ENCODE results near the gene ERVV-1. TPM values are rescaled to one million over a fixed set of nuclear protein-coding genes. Genes with fewer than 3 reads are reported as not detected.

ERVV-1 gene
- total RNA-seq, 1 donor from 2014 or later = not detected

GRCh38 chr19:53012006-53012405 is 1.7 kb upstream of the ERVV-1 start:
- Histone ChIP-seq H3K9ac (ENCODE audit: low read length) (no peak overlapping the region), H3K9me3 (ENCODE audit: insufficient read depth, low read depth, low read length) (peaks cover 4% of the 10 kb centered on the region), H3K4me2 (ENCODE audit: low read length) (no peak overlapping the region), H2AFZ (ENCODE audit: low read depth, low read length) (no peak overlapping the region), H4K20me1 (ENCODE audit: insufficient read depth, low read length) (no peaks in the 10 kb centered on the region), H3K79me2 (ENCODE audit: insufficient read depth, low read length) (no peaks in the 10 kb centered on the region), H3K27ac (ENCODE audit: low read depth, low read length) (no peak overlapping the region), H3K27me3 (ENCODE audit: insufficient read depth, low read length) (no peaks in the 10 kb centered on the region), H3K36me3 (ENCODE audit: insufficient read depth, low read length) (no peaks in the 10 kb centered on the region), H3K4me3 (ENCODE audit: insufficient read depth, low read depth, low read length) (no peak overlapping the region), H3K4me1 (ENCODE audit: insufficient read depth, low read length) (no peaks in the 10 kb centered on the region)
- Mint-ChIP-seq H3K27ac (ENCODE audit: unreplicated experiment) (no peak overlapping the region), H3K4me1 (ENCODE audit: low read depth, unreplicated experiment) (peaks cover 1% of the 10 kb centered on the region), H3K4me3 (ENCODE audit: unreplicated experiment) (no peak overlapping the region), H3K27me3 (ENCODE audit: low read depth, unreplicated experiment) (no peaks in the 10 kb centered on the region), H3K9me3 (ENCODE audit: unreplicated experiment) (peaks cover 14% of the 10 kb centered on the region), H3K36me3 (ENCODE audit: low read depth, unreplicated experiment) (peaks cover 19% of the 10 kb centered on the region)
- TF ChIP-seq CTCF (IDR thresholded peaks at IDR 0.05; ENCODE audit: insufficient read depth, low read depth, low read length) (no peak), EZH2 (IDR thresholded peaks at IDR 0.05; ENCODE audit: insufficient read depth, low read length) (no peak)
- DNase-seq (ENCODE audit: low read depth) = no peak
- no peak for FAIRE-seq

DNA sequence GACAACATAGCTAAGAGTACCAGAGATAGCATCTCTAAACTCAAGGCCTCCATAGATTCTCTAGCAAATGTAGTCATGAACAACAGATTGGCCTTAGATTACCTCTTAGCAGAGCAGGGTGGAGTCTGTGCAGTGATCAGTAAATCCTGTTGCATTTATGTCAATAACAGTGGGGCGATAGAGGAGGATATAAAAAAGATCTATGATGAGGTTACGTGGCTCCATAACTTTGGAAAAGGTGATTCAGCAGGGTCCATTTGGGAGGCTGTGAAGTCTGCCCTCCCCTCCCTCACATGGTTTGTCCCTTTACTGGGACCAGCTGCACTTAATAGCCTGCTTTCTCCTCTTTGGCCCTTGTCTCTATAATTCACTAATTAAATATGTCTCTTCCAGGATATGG is 1.4 kb downstream of the ERVV-1 start:
- H3K4me3 ChIP-seq (ENCODE audit: insufficient read depth, low read depth, low read length) = no peak overlapping the region
- H3K9me3 ChIP-seq (ENCODE audit: insufficient read depth, low read depth, low read length) = peaks cover 4% of the 10 kb centered on the region
- no peak overlapping the region for H3K9ac ChIP-seq (ENCODE audit: low read length)
- DNase-seq (ENCODE audit: low read depth) = no peak
- H3K79me2 ChIP-seq (ENCODE audit: insufficient read depth, low read length) = no peaks in the 10 kb centered on the region
- no peaks in the 10 kb centered on the region for H3K27me3 ChIP-seq (ENCODE audit: insufficient read depth, low read length)
- no peaks in the 10 kb centered on the region for H4K20me1 ChIP-seq (ENCODE audit: insufficient read depth, low read length)
- no peak for FAIRE-seq
- H2AFZ ChIP-seq (ENCODE audit: low read depth, low read length) = no peak overlapping the region
- no peak overlapping the region for H3K27ac Mint-ChIP-seq (ENCODE audit: unreplicated experiment)
- H3K27me3 Mint-ChIP-seq (ENCODE audit: low read depth, unreplicated experiment) = no peaks in the 10 kb centered on the region
- peaks cover 5% of the 10 kb centered on the region for H3K4me1 Mint-ChIP-seq (ENCODE audit: low read depth, unreplicated experiment)
- no peak overlapping the region for H3K4me3 Mint-ChIP-seq (ENCODE audit: unreplicated experiment)
- H3K4me2 ChIP-seq (ENCODE audit: low read length) = no peak overlapping the region
- TF ChIP-seq CTCF (IDR thresholded peaks at IDR 0.05; ENCODE audit: insufficient read depth, low read depth, low read length) = no peak
- TF ChIP-seq EZH2 (IDR thresholded peaks at IDR 0.05; ENCODE audit: insufficient read depth, low read length) = no peak
- no peak overlapping the region for H3K27ac ChIP-seq (ENCODE audit: low read depth, low read length)
- H3K36me3 ChIP-seq (ENCODE audit: insufficient read depth, low read length) = no peaks in the 10 kb centered on the region
- H3K9me3 Mint-ChIP-seq (ENCODE audit: unreplicated experiment) = peaks cover 11% of the 10 kb centered on the region
- H3K4me1 ChIP-seq (ENCODE audit: insufficient read depth, low read length) = no peaks in the 10 kb centered on the region
- peaks cover 5% of the 10 kb centered on the region for H3K36me3 Mint-ChIP-seq (ENCODE audit: low read depth, unreplicated experiment)

DNA sequence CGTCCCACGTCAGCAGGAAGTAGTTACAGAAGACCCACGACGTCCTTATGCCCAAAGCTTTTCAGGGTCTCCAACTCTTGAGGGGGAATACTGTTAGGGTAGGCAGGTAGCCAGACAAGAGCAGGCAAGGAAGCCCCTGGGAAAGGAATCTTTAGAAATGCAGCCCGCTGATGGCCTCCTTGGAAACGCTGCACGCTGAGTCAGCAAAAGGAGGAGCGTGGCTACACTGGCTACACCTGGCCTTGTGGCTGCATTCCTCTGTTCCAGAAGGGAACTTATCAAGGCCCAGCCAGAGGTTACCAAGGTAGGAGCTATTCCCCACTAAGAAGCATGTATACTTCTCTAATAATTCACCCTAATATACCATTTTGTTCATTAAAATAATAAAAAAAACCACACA is 2.0 kb downstream of the ERVV-1 start:
- Mint-ChIP-seq H3K9me3 (ENCODE audit: unreplicated experiment) (peaks cover 15% of the 10 kb centered on the region), H3K36me3 (ENCODE audit: low read depth, unreplicated experiment) (peaks cover 5% of the 10 kb centered on the region), H3K4me1 (ENCODE audit: low read depth, unreplicated experiment) (peaks cover 5% of the 10 kb centered on the region), H3K27ac (ENCODE audit: unreplicated experiment) (no peak overlapping the region), H3K4me3 (ENCODE audit: unreplicated experiment) (no peak overlapping the region), H3K27me3 (ENCODE audit: low read depth, unreplicated experiment) (no peaks in the 10 kb centered on the region)
- Histone ChIP-seq H3K4me2 (ENCODE audit: low read length) (no peak overlapping the region), H3K27me3 (ENCODE audit: insufficient read depth, low read length) (no peaks in the 10 kb centered on the region), H3K79me2 (ENCODE audit: insufficient read depth, low read length) (no peaks in the 10 kb centered on the region), H3K36me3 (ENCODE audit: insufficient read depth, low read length) (no peaks in the 10 kb centered on the region), H3K9ac (ENCODE audit: low read length) (no peak overlapping the region), H3K27ac (ENCODE audit: low read depth, low read length) (no peak overlapping the region), H3K4me1 (ENCODE audit: insufficient read depth, low read length) (no peaks in the 10 kb centered on the region), H3K9me3 (ENCODE audit: insufficient read depth, low read depth, low read length) (peaks cover 3% of the 10 kb centered on the region), H3K4me3 (ENCODE audit: insufficient read depth, low read depth, low read length) (no peak overlapping the region), H4K20me1 (ENCODE audit: insufficient read depth, low read length) (no peaks in the 10 kb centered on the region), H2AFZ (ENCODE audit: low read depth, low read length) (no peak overlapping the region)
- DNase-seq (ENCODE audit: low read depth) (no peak), FAIRE-seq (no peak)
- no peak for TF ChIP-seq EZH2 (IDR thresholded peaks at IDR 0.05; ENCODE audit: insufficient read depth, low read length)
